ENCODE measurements around the gene CDKN1B.

- no peak for TF ChIP-seq CTCF (conservative IDR thresholded peaks at IDR 0.05 in 1 of 2, IDR thresholded peaks at IDR 0.05 in 1 of 2; ENCODE audit: extremely low read depth in 1 of 2, insufficient read depth in 1 of 2, low read depth in 1 of 2, low read length in 2 of 2)
- TF ChIP-seq EZH2 (IDR thresholded peaks at IDR 0.05; ENCODE audit: borderline replicate concordance, low read length) = no peak
These were observed 20.4 kb upstream of the CDKN1B start for GRCh38 chr12:12696562-12697383.
